HEK293 (cell line): ENCODE measurements around the gene CTNNBL1.

Source experiments
- FEZF1 ChIP-seq: fragments of 450-650 bp; formaldehyde crosslinking; IDR thresholded peaks from 2 replicates; pipeline ENCODE4 v1.5.1; 2016; ENCODE audit warnings: missing biosample characterization, missing genetic modification characterization
- HOXD13 ChIP-seq: sonication (generic); formaldehyde crosslinking; IDR thresholded peaks from 2 replicates; pipeline ENCODE4 v1.8.0; 2022; ENCODE audit warnings: missing genetic modification reagents, borderline replicate concordance
- KLF1 ChIP-seq: fragments of 450-650 bp; formaldehyde crosslinking; IDR thresholded peaks from 2 replicates; pipeline ENCODE4 v1.5.1; 2016; ENCODE audit warnings: missing biosample characterization, missing genetic modification characterization
- KLF9 ChIP-seq: fragments of 450-650 bp; formaldehyde crosslinking; IDR thresholded peaks from 2 replicates; pipeline ENCODE4 v1.5.1; 2016; ENCODE audit warnings: missing biosample characterization, missing genetic modification characterization, low read depth
- REPIN1 ChIP-seq: fragments of 450-650 bp; formaldehyde crosslinking; IDR thresholded peaks from 2 replicates; pipeline ENCODE4 v1.5.1; 2017; ENCODE audit warnings: missing biosample characterization, missing genetic modification characterization, low read depth
- SCRT1 ChIP-seq: fragments of 450-650 bp; formaldehyde crosslinking; IDR thresholded peaks from 2 replicates; pipeline ENCODE4 v1.5.1; 2016; ENCODE audit warnings: missing biosample characterization, missing genetic modification characterization, borderline replicate concordance
- SCRT2 ChIP-seq: fragments of 450-650 bp; formaldehyde crosslinking; IDR thresholded peaks from 2 replicates; pipeline ENCODE4 v1.5.1; 2016; ENCODE audit warnings: missing biosample characterization, missing genetic modification characterization
- ZBTB20 ChIP-seq: fragments of 450-650 bp; formaldehyde crosslinking; IDR thresholded peaks from 2 replicates; pipeline ENCODE4 v1.5.1; 2016; ENCODE audit warnings: missing biosample characterization, missing genetic modification characterization
- ZNF169 ChIP-seq: fragments of 450-650 bp; formaldehyde crosslinking; IDR thresholded peaks from 2 replicates; pipeline ENCODE4 v1.5.1; 2016; ENCODE audit warnings: missing biosample characterization, missing genetic modification characterization
- ZNF174 ChIP-seq: fragments of 450-650 bp; formaldehyde crosslinking; IDR thresholded peaks from 2 replicates; pipeline ENCODE4 v1.5.0; 2017; ENCODE audit warnings: missing biosample characterization, mild to moderate bottlenecking, missing genetic modification characterization
- ZNF202 ChIP-seq: fragments of 450-650 bp; formaldehyde crosslinking; IDR thresholded peaks from 2 replicates; pipeline ENCODE4 v1.5.1; 2016; ENCODE audit warnings: missing biosample characterization, missing genetic modification characterization, borderline replicate concordance
- ZNF223 ChIP-seq: fragments of 450-650 bp; formaldehyde crosslinking; IDR thresholded peaks from 2 replicates; pipeline ENCODE4 v1.5.1; 2016; ENCODE audit warnings: missing biosample characterization, missing genetic modification characterization
- ZNF302 ChIP-seq: fragments of 450-650 bp; formaldehyde crosslinking; IDR thresholded peaks from 2 replicates; pipeline ENCODE4 v1.5.1; 2016; ENCODE audit warnings: missing biosample characterization, missing genetic modification characterization, low read depth
- ZNF324 ChIP-seq: fragments of 450-650 bp; formaldehyde crosslinking; IDR thresholded peaks from 2 replicates; pipeline ENCODE4 v1.5.1; 2016; ENCODE audit warnings: missing biosample characterization, missing genetic modification characterization
- ZNF350 ChIP-seq: fragments of 450-650 bp; formaldehyde crosslinking; IDR thresholded peaks from 2 replicates; pipeline ENCODE4 v1.5.0; 2017; ENCODE audit warnings: missing biosample characterization, mild to moderate bottlenecking, missing genetic modification characterization
- ZNF596 ChIP-seq: fragments of 450-650 bp; IDR thresholded peaks from 2 replicates; pipeline ENCODE4 v1.5.0; 2018; ENCODE audit warnings: missing biosample characterization, mild to moderate bottlenecking, missing genetic modification characterization, moderate library complexity
- ZNF626 ChIP-seq: fragments of 450-650 bp; sonication (Bioruptor Pico); formaldehyde crosslinking; IDR thresholded peaks from 2 replicates; pipeline ENCODE4 v1.5.1; 2018; ENCODE audit warnings: missing biosample characterization, missing genetic modification characterization, inconsistent platforms
- ZNF707 ChIP-seq: fragments of 450-650 bp; formaldehyde crosslinking; IDR thresholded peaks from 2 replicates; pipeline ENCODE4 v1.5.1; 2016; ENCODE audit warnings: missing biosample characterization, missing genetic modification characterization
- ZNF776 ChIP-seq: fragments of 450-650 bp; formaldehyde crosslinking; IDR thresholded peaks from 2 replicates; pipeline ENCODE4 v1.5.0; 2017; ENCODE audit warnings: missing biosample characterization, missing genetic modification characterization, borderline replicate concordance
- ZNF837 ChIP-seq: fragments of 450-650 bp; formaldehyde crosslinking; IDR thresholded peaks from 2 replicates; pipeline ENCODE4 v1.5.1; 2016; ENCODE audit warnings: missing biosample characterization, missing genetic modification characterization
- ZSCAN16 ChIP-seq: fragments of 450-650 bp; formaldehyde crosslinking; IDR thresholded peaks from 2 replicates; pipeline ENCODE4 v1.5.1; 2016; ENCODE audit warnings: missing biosample characterization, missing genetic modification characterization
- TF ChIP-seq, protein P1 (sequence below): fragments of 450-650 bp; formaldehyde crosslinking; IDR thresholded peaks from 2 replicates; pipeline ENCODE4 v1.5.1; 2017; ENCODE audit warnings: missing biosample characterization, missing genetic modification characterization
- TF ChIP-seq, protein P2 (sequence below): fragments of 450-650 bp; formaldehyde crosslinking; IDR thresholded peaks from 2 replicates; pipeline ENCODE4 v1.5.1; 2016; ENCODE audit warnings: missing biosample characterization, missing genetic modification characterization, low read depth
- TF ChIP-seq, protein P3 (sequence below): fragments of 450-650 bp; formaldehyde crosslinking; IDR thresholded peaks from 2 replicates; pipeline ENCODE4 v1.5.1; 2016; ENCODE audit warnings: missing biosample characterization, missing genetic modification characterization
- TF ChIP-seq, protein P4 (sequence below): fragments of 450-650 bp; formaldehyde crosslinking; IDR thresholded peaks from 2 replicates; pipeline ENCODE4 v1.5.1; 2016; ENCODE audit warnings: missing biosample characterization, missing genetic modification characterization
- TF ChIP-seq, protein P5 (sequence below): fragments of 450-650 bp; IDR thresholded peaks from 2 replicates; pipeline ENCODE4 v1.5.1; 2018; ENCODE audit warnings: missing biosample characterization, missing genetic modification characterization

Gene CTNNBL1

DNA sequence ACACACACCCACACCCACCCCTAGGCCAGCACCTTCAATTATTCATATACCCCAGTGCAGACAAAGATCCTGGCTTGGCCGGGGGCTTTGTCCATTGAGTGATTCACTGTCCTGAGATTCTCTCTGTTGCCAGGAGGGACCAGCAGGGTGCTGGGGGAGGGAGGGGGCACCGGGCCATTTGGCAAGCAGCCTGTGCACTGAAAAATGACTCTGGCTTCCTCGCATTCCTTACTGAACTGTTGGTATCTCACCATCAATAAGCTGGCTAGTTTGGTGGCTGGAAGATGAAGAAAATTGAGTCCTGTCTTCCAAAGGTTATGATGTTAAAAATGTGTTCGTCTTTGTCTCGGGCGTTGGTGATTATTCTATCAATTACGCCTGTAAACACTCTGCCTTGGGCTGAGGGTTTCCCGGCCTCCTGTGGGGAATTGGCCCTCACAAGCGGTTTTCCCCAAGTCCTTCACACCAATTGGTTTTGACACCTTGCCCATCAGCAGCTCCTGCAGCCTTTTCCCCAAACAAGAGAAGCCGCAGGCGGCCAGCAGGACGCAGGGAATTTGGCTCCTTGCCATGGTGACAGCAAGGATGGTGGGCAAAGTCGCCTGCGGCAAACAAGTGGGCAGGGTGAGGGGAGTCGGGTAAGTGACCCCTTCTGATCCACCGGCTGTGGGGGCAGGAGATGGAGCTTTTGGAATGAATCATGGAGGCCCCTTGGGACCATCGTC, 214.0 kb downstream of the CTNNBL1 start (continued):
- TF ChIP-seq, protein P1, sequence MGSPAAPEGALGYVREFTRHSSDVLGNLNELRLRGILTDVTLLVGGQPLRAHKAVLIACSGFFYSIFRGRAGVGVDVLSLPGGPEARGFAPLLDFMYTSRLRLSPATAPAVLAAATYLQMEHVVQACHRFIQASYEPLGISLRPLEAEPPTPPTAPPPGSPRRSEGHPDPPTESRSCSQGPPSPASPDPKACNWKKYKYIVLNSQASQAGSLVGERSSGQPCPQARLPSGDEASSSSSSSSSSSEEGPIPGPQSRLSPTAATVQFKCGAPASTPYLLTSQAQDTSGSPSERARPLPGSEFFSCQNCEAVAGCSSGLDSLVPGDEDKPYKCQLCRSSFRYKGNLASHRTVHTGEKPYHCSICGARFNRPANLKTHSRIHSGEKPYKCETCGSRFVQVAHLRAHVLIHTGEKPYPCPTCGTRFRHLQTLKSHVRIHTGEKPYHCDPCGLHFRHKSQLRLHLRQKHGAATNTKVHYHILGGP (tag by site-specific recombination) = no peak
- TF ChIP-seq, protein P2, sequence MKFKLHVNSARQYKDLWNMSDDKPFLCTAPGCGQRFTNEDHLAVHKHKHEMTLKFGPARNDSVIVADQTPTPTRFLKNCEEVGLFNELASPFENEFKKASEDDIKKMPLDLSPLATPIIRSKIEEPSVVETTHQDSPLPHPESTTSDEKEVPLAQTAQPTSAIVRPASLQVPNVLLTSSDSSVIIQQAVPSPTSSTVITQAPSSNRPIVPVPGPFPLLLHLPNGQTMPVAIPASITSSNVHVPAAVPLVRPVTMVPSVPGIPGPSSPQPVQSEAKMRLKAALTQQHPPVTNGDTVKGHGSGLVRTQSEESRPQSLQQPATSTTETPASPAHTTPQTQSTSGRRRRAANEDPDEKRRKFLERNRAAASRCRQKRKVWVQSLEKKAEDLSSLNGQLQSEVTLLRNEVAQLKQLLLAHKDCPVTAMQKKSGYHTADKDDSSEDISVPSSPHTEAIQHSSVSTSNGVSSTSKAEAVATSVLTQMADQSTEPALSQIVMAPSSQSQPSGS (tag by site-specific recombination) = no peak
- TF ChIP-seq ZSCAN16 (tag by site-specific recombination) = no peak
- no peak for TF ChIP-seq SCRT1
- no peak for TF ChIP-seq ZNF776 (tag by site-specific recombination)
- peak; percentile 57; the same call in 1 of the 2 replicates for TF ChIP-seq FEZF1 (tag by site-specific recombination)
- TF ChIP-seq ZNF302 (tag by site-specific recombination) = no peak
- TF ChIP-seq, protein P3, sequence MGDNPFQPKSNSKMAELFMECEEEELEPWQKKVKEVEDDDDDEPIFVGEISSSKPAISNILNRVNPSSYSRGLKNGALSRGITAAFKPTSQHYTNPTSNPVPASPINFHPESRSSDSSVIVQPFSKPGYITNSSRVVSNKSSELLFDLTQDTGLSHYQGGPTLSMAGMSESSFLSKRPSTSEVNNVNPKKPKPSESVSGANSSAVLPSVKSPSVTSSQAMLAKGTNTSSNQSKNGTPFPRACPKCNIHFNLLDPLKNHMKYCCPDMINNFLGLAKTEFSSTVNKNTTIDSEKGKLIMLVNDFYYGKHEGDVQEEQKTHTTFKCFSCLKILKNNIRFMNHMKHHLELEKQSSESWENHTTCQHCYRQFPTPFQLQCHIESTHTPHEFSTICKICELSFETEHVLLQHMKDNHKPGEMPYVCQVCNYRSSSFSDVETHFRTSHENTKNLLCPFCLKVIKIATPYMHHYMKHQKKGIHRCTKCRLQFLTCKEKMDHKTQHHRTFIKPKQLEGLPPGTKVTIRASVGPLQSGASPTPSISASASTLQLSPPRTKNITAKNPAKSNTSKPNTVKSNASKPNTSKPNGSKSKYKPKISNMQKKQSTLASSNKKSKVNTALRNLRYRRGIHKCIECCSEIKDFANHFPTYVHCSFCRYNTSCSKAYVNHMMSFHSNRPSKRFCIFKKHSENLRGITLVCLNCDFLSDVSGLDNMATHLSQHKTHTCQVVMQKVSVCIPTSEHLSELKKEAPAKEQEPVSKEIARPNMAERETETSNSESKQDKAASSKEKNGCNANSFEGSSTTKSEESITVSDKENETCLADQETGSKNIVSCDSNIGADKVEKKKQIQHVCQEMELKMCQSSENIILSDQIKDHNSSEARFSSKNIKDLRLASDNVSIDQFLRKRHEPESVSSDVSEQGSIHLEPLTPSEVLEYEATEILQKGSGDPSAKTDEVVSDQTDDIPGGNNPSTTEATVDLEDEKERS (tag by site-specific recombination) = no peak
- no peak for TF ChIP-seq ZNF202 (tag by site-specific recombination)
- no peak for TF ChIP-seq REPIN1
- no peak for TF ChIP-seq ZNF174 (tag by site-specific recombination)
- no peak for TF ChIP-seq ZNF324 (tag by site-specific recombination)
- TF ChIP-seq, protein P4, sequence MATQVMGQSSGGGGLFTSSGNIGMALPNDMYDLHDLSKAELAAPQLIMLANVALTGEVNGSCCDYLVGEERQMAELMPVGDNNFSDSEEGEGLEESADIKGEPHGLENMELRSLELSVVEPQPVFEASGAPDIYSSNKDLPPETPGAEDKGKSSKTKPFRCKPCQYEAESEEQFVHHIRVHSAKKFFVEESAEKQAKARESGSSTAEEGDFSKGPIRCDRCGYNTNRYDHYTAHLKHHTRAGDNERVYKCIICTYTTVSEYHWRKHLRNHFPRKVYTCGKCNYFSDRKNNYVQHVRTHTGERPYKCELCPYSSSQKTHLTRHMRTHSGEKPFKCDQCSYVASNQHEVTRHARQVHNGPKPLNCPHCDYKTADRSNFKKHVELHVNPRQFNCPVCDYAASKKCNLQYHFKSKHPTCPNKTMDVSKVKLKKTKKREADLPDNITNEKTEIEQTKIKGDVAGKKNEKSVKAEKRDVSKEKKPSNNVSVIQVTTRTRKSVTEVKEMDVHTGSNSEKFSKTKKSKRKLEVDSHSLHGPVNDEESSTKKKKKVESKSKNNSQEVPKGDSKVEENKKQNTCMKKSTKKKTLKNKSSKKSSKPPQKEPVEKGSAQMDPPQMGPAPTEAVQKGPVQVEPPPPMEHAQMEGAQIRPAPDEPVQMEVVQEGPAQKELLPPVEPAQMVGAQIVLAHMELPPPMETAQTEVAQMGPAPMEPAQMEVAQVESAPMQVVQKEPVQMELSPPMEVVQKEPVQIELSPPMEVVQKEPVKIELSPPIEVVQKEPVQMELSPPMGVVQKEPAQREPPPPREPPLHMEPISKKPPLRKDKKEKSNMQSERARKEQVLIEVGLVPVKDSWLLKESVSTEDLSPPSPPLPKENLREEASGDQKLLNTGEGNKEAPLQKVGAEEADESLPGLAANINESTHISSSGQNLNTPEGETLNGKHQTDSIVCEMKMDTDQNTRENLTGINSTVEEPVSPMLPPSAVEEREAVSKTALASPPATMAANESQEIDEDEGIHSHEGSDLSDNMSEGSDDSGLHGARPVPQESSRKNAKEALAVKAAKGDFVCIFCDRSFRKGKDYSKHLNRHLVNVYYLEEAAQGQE = no peak
- TF ChIP-seq HOXD13 = no peak
- TF ChIP-seq ZNF837 (tag by site-specific recombination) = no peak
- TF ChIP-seq ZNF596 (tag by site-specific recombination) = no peak
- no peak for TF ChIP-seq ZBTB20 (tag by site-specific recombination)
- no peak for TF ChIP-seq ZNF223 (tag by site-specific recombination)
- TF ChIP-seq ZNF350 (tag by site-specific recombination) = no peak
- no peak for TF ChIP-seq SCRT2 (tag by site-specific recombination)
- TF ChIP-seq ZNF169 (tag by site-specific recombination) = no peak
- TF ChIP-seq ZNF707 (tag by site-specific recombination) = no peak
- TF ChIP-seq KLF9 (tag by site-specific recombination) = 0 out of 2 replicates have a peak, but pooled peaks have one; percentile 56
- TF ChIP-seq ZNF626 (tag by site-specific recombination) = no peak
- TF ChIP-seq KLF1 (tag by site-specific recombination) = peak; percentile 85
- TF ChIP-seq, protein P5, sequence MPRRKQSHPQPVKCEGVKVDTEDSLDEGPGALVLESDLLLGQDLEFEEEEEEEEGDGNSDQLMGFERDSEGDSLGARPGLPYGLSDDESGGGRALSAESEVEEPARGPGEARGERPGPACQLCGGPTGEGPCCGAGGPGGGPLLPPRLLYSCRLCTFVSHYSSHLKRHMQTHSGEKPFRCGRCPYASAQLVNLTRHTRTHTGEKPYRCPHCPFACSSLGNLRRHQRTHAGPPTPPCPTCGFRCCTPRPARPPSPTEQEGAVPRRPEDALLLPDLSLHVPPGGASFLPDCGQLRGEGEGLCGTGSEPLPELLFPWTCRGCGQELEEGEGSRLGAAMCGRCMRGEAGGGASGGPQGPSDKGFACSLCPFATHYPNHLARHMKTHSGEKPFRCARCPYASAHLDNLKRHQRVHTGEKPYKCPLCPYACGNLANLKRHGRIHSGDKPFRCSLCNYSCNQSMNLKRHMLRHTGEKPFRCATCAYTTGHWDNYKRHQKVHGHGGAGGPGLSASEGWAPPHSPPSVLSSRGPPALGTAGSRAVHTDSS (tag by site-specific recombination) = no peak
